Endothelial cell of umbilical vein (primary cell): ENCODE results near the gene CLBA1.

Source experiments
- FOS ChIP-seq: IDR thresholded peaks from 2 replicates; pipeline ENCODE4 v1.6.1; 2011; ENCODE audit warnings: mild to moderate bottlenecking, low read length, moderate library complexity, borderline replicate concordance; ENCODE audit not compliant: insufficient read depth
- JUN ChIP-seq: IDR thresholded peaks from 2 replicates; pipeline ENCODE4 v1.6.1; 2011; ENCODE audit warnings: borderline replicate concordance, low read depth; ENCODE audit not compliant: insufficient read length, insufficient read depth
- MYC ChIP-seq: IDR thresholded peaks from one replicate; pipeline ENCODE4 v1.6.1; 2011; ENCODE audit warnings: mild to moderate bottlenecking, low read depth, low read length
- POLR2A ChIP-seq: IDR thresholded peaks from 2 replicates; pipeline ENCODE4 v1.6.1; 2012; ENCODE audit warnings: low read depth, mild to moderate bottlenecking, control low read depth, low read length
- POLR2AphosphoS5 ChIP-seq: IDR thresholded peaks from 2 replicates; pipeline ENCODE4 v1.6.1; 2012; ENCODE audit warnings: low read depth, mild to moderate bottlenecking, control low read depth, low read length, moderate library complexity; ENCODE audit not compliant: insufficient read depth
- TF ChIP-seq, protein P1 (sequence below), 2 donors: IDR thresholded peaks; 1 replicate in 1 of 2; 2 replicates in 1 of 2; pipeline ENCODE4 v1.5.1; 2011; ENCODE audit warnings: low read length in 2 of 2, mild to moderate bottlenecking in 2 of 2, moderate library complexity in 2 of 2, control low read depth in 1 of 2, inconsistent platforms in 1 of 2, low read depth in 1 of 2; ENCODE audit not compliant: insufficient read depth in 1 of 2; ENCODE audit errors: extremely low read depth in 1 of 2
- TF ChIP-seq, protein P2 (sequence below): IDR thresholded peaks from 2 replicates; pipeline ENCODE4 v1.6.1; 2011; ENCODE audit not compliant: insufficient read depth, insufficient read length

DNA sequence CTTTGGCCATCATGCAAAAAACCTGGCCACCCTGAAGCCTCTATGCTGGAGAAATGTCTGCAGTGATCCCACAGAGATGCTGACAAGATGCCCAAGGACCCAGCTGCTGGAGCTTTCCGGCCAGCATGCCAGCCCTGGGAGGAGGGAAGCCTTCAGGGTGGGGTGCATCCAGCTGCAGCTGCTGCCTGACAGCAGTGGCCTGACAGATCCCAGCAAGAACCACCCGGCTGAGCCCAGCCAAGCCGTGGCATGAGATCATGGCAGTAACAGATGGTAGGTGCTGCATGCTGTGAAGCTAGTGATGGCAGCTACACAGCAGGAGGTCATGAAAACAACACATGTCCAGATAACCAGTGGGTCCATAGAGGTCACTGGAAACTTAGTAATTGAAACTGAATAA, 13.8 kb downstream of the CLBA1 start:
- TF ChIP-seq POLR2AphosphoS5 (no peak), MYC (no peak), POLR2A (no peak), JUN (no peak), FOS (no peak)
- TF ChIP-seq, protein P1, sequence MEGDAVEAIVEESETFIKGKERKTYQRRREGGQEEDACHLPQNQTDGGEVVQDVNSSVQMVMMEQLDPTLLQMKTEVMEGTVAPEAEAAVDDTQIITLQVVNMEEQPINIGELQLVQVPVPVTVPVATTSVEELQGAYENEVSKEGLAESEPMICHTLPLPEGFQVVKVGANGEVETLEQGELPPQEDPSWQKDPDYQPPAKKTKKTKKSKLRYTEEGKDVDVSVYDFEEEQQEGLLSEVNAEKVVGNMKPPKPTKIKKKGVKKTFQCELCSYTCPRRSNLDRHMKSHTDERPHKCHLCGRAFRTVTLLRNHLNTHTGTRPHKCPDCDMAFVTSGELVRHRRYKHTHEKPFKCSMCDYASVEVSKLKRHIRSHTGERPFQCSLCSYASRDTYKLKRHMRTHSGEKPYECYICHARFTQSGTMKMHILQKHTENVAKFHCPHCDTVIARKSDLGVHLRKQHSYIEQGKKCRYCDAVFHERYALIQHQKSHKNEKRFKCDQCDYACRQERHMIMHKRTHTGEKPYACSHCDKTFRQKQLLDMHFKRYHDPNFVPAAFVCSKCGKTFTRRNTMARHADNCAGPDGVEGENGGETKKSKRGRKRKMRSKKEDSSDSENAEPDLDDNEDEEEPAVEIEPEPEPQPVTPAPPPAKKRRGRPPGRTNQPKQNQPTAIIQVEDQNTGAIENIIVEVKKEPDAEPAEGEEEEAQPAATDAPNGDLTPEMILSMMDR (IDR thresholded peaks at IDR 0.05; ENCODE audit: extremely low read depth in 1 of 2, insufficient read depth in 1 of 2, low read depth in 1 of 2, low read length in 2 of 2): no peak
- TF ChIP-seq, protein P2, sequence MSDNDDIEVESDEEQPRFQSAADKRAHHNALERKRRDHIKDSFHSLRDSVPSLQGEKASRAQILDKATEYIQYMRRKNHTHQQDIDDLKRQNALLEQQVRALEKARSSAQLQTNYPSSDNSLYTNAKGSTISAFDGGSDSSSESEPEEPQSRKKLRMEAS: no peak
